ENCODE data around the gene BRCC3.

The BRCC3 gene

GRCh38 chrX:155056877-155057792 lies 14.2 kb upstream of the BRCC3 start:
- peak; percentile 4 to 70 for DNase-seq

- no peak for DNase-seq
These were observed 9.5 kb upstream of the BRCC3 start for GRCh38 chrX:155061760-155062159.

GRCh38 chrX:155065035-155065734 lies 6.1 kb upstream of the BRCC3 start:
- DNase-seq: no peak

GRCh38 chrX:155068165-155068564 lies 3.1 kb upstream of the BRCC3 start:
- DNase-seq: no peak

GRCh38 chrX:155069414-155069813 lies 1.9 kb upstream of the BRCC3 start:
- no peak for DNase-seq

GRCh38 chrX:155070038-155070437 lies 1.3 kb upstream of the BRCC3 start:
- DNase-seq: no peak

- no peak for DNase-seq
These were observed 689 bp upstream of the BRCC3 start for GRCh38 chrX:155070663-155070974.

GRCh38 chrX:155071694-155072280 lies 479 bp downstream of the BRCC3 start:
- DNase-seq: no peak

GRCh38 chrX:155086202-155086840 lies 15.0 kb downstream of the BRCC3 start:
- peak in 1 of 2 experiments; percentile 17 for DNase-seq

- no peak for DNase-seq
These were observed 15.8 kb downstream of the BRCC3 start for GRCh38 chrX:155086961-155087735.

GRCh38 chrX:155094468-155095061 lies 23.3 kb downstream of the BRCC3 start:
- DNase-seq: peak; percentile 42

GRCh38 chrX:155105919-155106318 lies 34.6 kb downstream of the BRCC3 start:
- DNase-seq: no peak

GRCh38 chrX:155108427-155108826 lies 37.1 kb downstream of the BRCC3 start:
- no peak for DNase-seq

GRCh38 chrX:155112171-155112570 lies 40.9 kb downstream of the BRCC3 start:
- DNase-seq: no peak

- no peak for DNase-seq
These were observed 41.8 kb downstream of the BRCC3 start for GRCh38 chrX:155113097-155113496.

- DNase-seq: no peak
These were observed 44.0 kb downstream of the BRCC3 start for GRCh38 chrX:155115174-155115819.

GRCh38 chrX:155127465-155127864 lies 56.2 kb downstream of the BRCC3 start:
- DNase-seq: no peak

- no peak for DNase-seq
These were observed 56.6 kb downstream of the BRCC3 start for GRCh38 chrX:155127940-155128339.

- DNase-seq: no peak
These were observed 60.8 kb downstream of the BRCC3 start for GRCh38 chrX:155132110-155132509.

- DNase-seq: peak in 1 of 2 experiments; percentile 2
These were observed 62.9 kb downstream of the BRCC3 start for GRCh38 chrX:155134255-155134654.

- no peak for DNase-seq
These were observed 72.7 kb downstream of the BRCC3 start for GRCh38 chrX:155143959-155144548.

Data from NCI-H446 (cell line).